Retinal pigment epithelial cell (primary cell): ENCODE results near the gene XPNPEP1.

ENCODE experiments used
- DNase-seq: peaks from one replicate; pipeline ENCODE4 v3.0.0-alpha.2; 2010; ENCODE audit warnings: low read depth
- H3K4me3 ChIP-seq: 2 replicates; pipeline ENCODE4 v1.5.1; 2011; ENCODE audit warnings: mild to moderate bottlenecking, low read length, control low read depth, moderate library complexity
- CTCF ChIP-seq: conservative IDR thresholded peaks from 2 replicates; pipeline ENCODE4 v1.5.1; 2011; ENCODE audit warnings: low read depth, low read length, control low read depth, inconsistent platforms

Gene XPNPEP1

GRCh38 chr10:109893386-109893785 is 29.9 kb downstream of the XPNPEP1 start:
- H3K4me3 ChIP-seq = no peak overlapping the region
- TF ChIP-seq CTCF = no peak
- no peak for DNase-seq

GRCh38 chr10:109892931-109893330 is 30.4 kb downstream of the XPNPEP1 start:
- no peak for DNase-seq
- no peak for TF ChIP-seq CTCF
- no peak overlapping the region for H3K4me3 ChIP-seq

GRCh38 chr10:109892117-109892516 is 31.2 kb downstream of the XPNPEP1 start:
- TF ChIP-seq CTCF = no peak
- DNase-seq = no peak

GRCh38 chr10:109891105-109891504 is 32.2 kb downstream of the XPNPEP1 start:
- no peak overlapping the region for H3K4me3 ChIP-seq
- DNase-seq = no peak
- no peak for TF ChIP-seq CTCF

More at GRCh38 chr10:109892117-109892516, 31.2 kb downstream of the XPNPEP1 start:
- H3K4me3 ChIP-seq = no peak overlapping the region

- no peak for DNase-seq
- no peak overlapping the region for H3K4me3 ChIP-seq
- TF ChIP-seq CTCF = no peak
Observed at GRCh38 chr10:109889867-109890266, 33.4 kb downstream of the XPNPEP1 start.

- no peak for TF ChIP-seq CTCF
- no peak overlapping the region for H3K4me3 ChIP-seq
- DNase-seq = no peak
Observed at GRCh38 chr10:109887776-109888175, 35.5 kb downstream of the XPNPEP1 start.

GRCh38 chr10:109887243-109887642 is 36.1 kb downstream of the XPNPEP1 start:
- H3K4me3 ChIP-seq = no peak overlapping the region
- TF ChIP-seq CTCF = no peak
- DNase-seq = no peak
